Kasumi-1 (cell line): ENCODE results near the gene DYNC1LI2.
"Not testable (repeated sequence)": the region's sequence is repeated elsewhere in the genome, so short reads cannot be mapped to it uniquely, and the experiment has no call there.

ENCODE experiments used
- DNase-seq, 2 experiments: peaks; one replicate each; lab custom pipeline; 2025; lab: John Stamatoyannopoulos, UW

The DYNC1LI2 gene

GRCh38 chr16:66696669-66697630, 54.5 kb downstream of the DYNC1LI2 start, which contains the start of gene CMTM4:
TSS of gene CMTM4 (minus strand) at chr16:66696743. CDS start at chr16:66696525, 218 bp downstream.
- peak; percentile 55 to 60 for DNase-seq

DNA sequence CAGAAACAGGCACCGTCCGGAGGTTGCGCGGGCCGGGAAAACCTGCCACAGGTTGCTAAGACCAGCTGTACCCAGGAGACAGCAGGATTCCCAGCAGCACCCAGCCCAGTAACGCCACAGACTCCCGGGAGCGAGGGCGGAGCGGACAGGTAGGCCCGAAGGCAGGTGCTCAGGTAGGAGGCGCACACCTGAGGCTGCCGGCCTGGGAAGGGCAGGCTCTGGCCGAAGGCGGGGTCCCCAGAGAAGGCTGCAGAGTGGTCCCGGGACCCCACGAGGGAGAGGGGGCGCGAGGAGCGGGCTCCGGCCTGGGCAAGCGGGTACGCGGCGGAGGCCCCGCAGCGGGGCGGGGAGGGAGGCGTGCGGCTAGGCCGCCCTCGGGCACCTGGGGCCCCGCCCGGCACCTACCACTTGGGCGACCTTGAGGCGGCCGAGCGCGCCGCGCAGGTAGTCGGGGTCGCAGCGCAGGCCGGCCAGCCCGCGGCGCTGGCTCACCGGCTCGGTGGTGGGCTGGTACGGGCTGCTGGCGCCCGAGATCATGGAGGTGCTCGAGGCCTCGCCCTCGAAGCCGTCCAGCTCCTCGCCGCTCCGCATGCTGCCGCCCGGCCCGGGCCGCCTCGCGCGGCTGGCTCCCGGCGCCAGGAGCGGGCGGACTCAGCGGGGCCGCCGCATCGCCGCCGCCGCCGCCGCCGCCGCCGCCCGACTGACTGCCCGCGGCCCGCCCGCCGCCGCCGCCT, 55.3 kb downstream of the DYNC1LI2 start:
- DNase-seq = no peak

GRCh38 chr16:66695471-66695934, 55.9 kb downstream of the DYNC1LI2 start:
- DNase-seq = no peak

DNA sequence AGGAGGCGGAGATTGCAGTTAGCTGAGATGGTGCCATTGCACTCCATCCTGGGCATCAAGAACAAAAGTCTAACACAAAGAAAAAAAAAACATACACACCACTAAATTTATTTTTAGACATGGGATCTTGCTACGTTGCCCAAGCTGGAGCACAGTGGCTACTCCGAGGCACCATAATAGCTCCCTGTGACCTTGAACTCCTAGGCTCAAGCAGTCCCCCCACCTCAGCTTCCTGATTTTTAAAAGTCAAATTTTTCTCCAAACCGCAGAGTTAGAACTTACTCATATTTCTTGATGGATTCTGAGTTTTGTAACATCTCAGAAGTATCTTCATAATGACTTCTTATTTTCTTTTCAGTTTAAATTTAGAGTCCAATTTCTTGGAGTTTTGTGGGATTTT, 58.3 kb downstream of the DYNC1LI2 start:
- DNase-seq = no peak

- DNase-seq = no peak
Measured at GRCh38 chr16:66692341-66692740, 59.1 kb downstream of the DYNC1LI2 start.

GRCh38 chr16:66691234-66691633, 60.2 kb downstream of the DYNC1LI2 start:
- DNase-seq = no peak

DNA sequence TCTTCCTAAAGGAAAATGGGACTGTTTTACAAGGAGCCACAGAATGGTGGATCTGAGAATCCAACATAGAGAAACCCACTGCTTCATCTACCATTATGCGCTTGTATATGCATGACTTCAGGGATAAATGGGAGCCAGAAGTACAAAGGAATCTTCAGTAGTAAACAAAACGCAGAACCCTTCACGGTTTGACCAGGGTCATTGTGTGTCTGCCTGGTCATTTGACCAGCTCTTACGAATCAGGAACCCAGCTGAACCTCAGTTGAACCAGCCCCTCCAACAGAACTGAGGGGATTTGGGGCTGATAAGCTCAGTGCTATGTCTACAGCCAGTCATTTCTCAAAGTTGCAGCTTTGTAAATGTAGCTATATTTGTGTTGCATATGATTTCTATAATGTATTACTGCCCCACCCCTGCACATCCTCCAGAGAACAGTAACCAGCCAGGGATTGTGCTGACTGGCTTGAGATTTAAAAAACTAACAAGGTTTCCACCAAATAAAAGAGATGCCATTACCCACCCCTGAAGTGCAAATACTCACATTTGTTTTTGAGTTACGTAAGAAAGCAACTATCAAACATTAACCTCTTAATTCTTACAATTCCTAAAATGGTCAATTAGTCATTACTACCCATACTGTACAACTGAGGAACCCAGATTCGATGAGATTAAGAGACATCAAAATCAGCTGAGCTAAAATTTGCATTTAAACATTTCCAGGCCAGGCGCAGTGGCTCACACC, 61.1 kb downstream of the DYNC1LI2 start:
- DNase-seq = no peak

- no peak for DNase-seq
Measured at GRCh38 chr16:66689282-66689681, 62.1 kb downstream of the DYNC1LI2 start.

GRCh38 chr16:66687906-66688625, 63.3 kb downstream of the DYNC1LI2 start:
- no peak for DNase-seq

DNA sequence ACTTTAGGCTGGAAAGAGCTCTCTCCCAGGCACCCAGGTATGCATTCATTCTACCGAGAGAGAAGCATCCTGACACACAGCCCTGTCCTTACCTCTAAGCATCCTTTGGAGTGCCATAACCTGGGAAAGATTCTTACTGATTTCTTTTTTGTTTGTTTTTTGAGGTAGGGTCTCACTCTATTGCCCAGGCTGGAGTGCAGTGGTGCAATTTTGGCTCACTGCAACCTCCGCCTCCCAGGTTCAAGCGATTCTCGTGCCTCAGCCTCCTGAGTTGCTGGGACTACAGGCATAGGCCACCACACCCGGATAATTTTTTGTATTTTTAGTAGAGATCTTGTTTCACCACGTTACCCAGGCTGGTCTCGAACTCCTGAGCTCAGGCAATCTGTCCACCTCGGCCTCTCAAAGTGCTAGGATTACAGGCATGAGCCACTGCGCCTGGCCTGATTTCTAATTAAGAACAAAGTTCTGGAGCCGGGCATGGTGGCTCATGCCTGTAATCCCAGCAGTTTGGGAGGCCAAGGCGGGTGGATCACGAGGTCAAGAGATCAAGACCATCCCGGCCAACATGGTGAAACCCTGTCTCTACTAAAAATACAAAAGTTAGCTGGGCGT, 65.8 kb downstream of the DYNC1LI2 start:
- DNase-seq = not testable (repeated sequence)

DNA sequence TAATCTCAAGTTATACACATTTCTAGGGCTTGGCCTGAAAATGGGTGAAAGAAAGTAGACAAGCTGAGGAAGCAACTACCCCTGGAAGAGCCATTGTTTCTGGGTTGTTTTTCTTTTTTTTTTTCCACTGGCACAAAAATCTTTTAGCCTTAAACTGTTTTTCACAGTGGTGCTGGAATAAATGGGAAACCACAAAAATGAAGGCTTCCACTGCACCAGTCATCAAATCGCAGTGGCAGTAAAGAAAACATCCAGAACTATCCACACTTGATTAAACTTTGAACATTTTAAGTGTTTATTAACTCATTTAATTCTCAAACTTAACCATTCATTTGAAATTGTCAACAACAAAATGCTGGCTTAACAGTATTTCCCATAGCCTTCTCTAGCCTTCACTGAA, 69.1 kb downstream of the DYNC1LI2 start:
- DNase-seq = no peak

DNA sequence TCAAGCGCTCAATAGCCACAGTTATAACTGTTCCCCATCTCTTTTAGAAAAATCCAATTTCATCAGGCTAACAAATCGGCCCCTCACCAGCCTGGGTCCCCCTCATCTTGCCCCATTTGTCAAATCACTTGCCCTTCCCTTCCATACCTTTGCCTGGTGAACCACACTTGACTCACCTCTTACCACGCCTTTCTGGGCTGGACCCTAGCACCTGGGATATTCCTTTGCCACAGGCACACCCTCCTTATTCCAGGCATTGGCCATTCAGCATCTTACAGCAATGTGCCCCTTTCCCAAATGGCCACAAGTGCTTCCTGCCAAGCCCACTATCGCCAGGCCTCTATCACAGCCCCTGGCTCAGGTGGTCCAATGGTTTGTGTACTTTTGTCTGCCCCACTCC, 69.7 kb downstream of the DYNC1LI2 start:
- DNase-seq = no peak

DNA sequence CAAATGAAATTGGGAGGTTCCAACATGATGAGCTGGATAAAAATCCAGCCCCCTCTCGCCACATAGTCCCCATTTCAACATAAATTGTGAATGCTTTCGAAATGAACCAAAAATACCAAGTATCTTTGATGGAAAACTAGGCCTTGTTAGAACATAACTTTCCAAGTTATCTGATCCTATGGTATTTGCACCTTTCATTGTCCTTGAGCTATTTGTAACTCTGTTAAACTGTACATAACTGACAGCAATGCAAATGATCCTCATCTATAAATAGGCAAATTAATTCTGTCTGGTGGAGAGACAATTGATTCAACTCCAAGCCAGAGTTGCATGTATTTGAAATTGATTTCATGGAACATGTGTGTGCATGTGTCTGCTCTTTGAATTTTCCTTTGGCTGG, 73.1 kb downstream of the DYNC1LI2 start:
- no peak for DNase-seq

GRCh38 chr16:66677836-66678235, 73.6 kb downstream of the DYNC1LI2 start:
- DNase-seq = no peak

GRCh38 chr16:66677179-66677578, 74.2 kb downstream of the DYNC1LI2 start:
- no peak for DNase-seq

GRCh38 chr16:66676599-66676998, 74.8 kb downstream of the DYNC1LI2 start:
- DNase-seq = no peak

DNA sequence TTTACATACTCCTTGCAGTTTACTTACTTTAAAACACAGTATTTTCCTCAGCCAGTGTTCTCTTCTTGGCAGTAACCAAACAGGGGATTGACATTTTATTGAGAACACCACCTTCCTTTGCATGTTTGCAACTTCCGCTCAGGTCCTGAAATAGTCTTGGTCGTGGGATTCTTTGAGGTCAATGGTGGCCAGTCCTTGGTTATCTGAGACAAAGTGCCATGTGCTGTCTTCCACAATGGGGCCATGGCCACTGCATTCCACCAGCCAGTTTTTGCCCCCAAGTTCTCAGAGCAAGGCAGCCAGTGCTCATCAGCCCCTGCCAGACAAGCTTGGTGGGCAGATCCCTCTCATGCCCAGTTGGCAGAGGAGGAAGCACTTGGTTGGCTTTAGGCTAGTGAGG, 77.7 kb downstream of the DYNC1LI2 start:
- DNase-seq = no peak
